Measurements from ENCODE around the gene PKIG. TPM values are rescaled to one million over a fixed set of nuclear protein-coding genes. Genes with fewer than 3 reads are reported as not detected.

The PKIG gene
- total and polyA plus RNA-seq, 9 of the 15 experiments (the other 6 are each of a cell fraction or from before 2014, with no cell fraction given): 0.13 to 7.0 (median 4.7) TPM

DNA sequence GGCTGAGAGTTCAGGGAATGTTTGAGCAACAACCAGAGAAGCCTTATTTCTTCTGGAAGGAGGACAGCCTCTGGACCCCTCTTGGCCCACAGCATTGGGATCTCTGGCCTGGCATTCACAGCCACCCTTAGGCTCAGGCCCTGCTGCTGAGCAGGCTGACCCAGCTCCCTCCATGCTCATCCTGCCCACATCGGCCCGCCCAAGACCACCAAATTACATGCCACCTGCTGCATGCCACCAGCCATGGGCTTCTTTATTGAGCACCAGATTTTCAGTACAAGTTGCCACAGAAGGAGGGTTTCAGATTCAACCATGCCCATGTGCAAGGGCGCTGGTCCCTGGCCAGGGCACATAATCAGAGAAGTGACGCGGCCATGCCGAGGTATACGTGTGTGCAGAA lies 36.9 kb downstream of the PKIG start:
- no peaks in the 10 kb centered on the region for H4K20me1 ChIP-seq (replicated peaks; ENCODE audit: control insufficient read depth, insufficient read depth, low read length)
- H3K4me3 ChIP-seq: no peak overlapping the region
- no peak overlapping the region; a peak in 1 of 4 replicates for H3K9ac ChIP-seq (ENCODE audit: insufficient read depth in 1 of 2, low read depth in 2 of 2, low read length in 2 of 2)
- no peaks in the 10 kb centered on the region for H3K9me1 ChIP-seq (ENCODE audit: control insufficient read depth, insufficient read depth, low read length)
- WGBS (ENCODE audit: insufficient coverage, low coverage, missing lambda C conversion rate): 76% methylated on average over 7 of the region's 7 CpGs
- H3K9me3 ChIP-seq (replicated peaks; ENCODE audit: control insufficient read depth, insufficient read depth, low read depth, low read length): no peaks in the 10 kb centered on the region
- no peak for TF ChIP-seq STAT5A (IDR thresholded peaks at IDR 0.05; ENCODE audit: borderline replicate concordance, low read length)
- TF ChIP-seq ZNF217 (CRISPR knock-in tag; IDR thresholded peaks at IDR 0.05): no peak
- TF ChIP-seq ARID2 (IDR thresholded peaks at IDR 0.05): no peak
- TF ChIP-seq POLR3A (IDR thresholded peaks at IDR 0.05; ENCODE audit: borderline replicate concordance, extremely low read depth, insufficient read depth, insufficient read length): no peak
- no peak for TF ChIP-seq ZNF175 (CRISPR knock-in tag; IDR thresholded peaks at IDR 0.05; ENCODE audit: low read depth)
- no peak for TF ChIP-seq ZNF354B (CRISPR knock-in tag; IDR thresholded peaks at IDR 0.05)
- TF ChIP-seq TARDBP (IDR thresholded peaks at IDR 0.05): no peak
- TF ChIP-seq THAP7 (CRISPR knock-in tag; IDR thresholded peaks at IDR 0.05): no peak
- TF ChIP-seq CHAMP1 (IDR thresholded peaks at IDR 0.05): no peak
- no peak for TF ChIP-seq TAF15 (IDR thresholded peaks at IDR 0.05; ENCODE audit: low read depth, low read length)
- TF ChIP-seq THAP12 (CRISPR knock-in tag; IDR thresholded peaks at IDR 0.05): no peak
- TF ChIP-seq ZNF778 (CRISPR knock-in tag; IDR thresholded peaks at IDR 0.05): no peak
- TF ChIP-seq, protein P1, sequence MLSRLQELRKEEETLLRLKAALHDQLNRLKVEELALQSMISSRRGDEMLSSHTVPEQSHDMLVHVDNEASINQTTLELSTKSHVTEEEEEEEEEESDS (CRISPR knock-in tag; IDR thresholded peaks at IDR 0.05): no peak
- TF ChIP-seq MAFG (tag; conservative IDR thresholded peaks at IDR 0.05): no peak
- TF ChIP-seq MTF1 (CRISPR knock-in tag; IDR thresholded peaks at IDR 0.05; ENCODE audit: borderline replicate concordance): no peak
- no peak for TF ChIP-seq ZNF143 (CRISPR knock-in tag; IDR thresholded peaks at IDR 0.05)
- TF ChIP-seq SNIP1 (IDR thresholded peaks at IDR 0.05; ENCODE audit: low read depth): no peak
- no peak for TF ChIP-seq TEAD4 (IDR thresholded peaks at IDR 0.05; ENCODE audit: low read length)
- no peak for TF ChIP-seq TEAD4 (CRISPR knock-in tag; IDR thresholded peaks at IDR 0.05; ENCODE audit: borderline replicate concordance)
- TF ChIP-seq HLTF (IDR thresholded peaks at IDR 0.05): no peak
- TF ChIP-seq ZSCAN29 (IDR thresholded peaks at IDR 0.05): no peak
- H3K27ac ChIP-seq (ENCODE audit: extremely low read depth, low read depth, low read length): no peak overlapping the region
- in situ Hi-C loops (cut with MboI) (no loop called here), intact Hi-C loops (cut with micrococcal nuclease) (no loop called here)
- ATAC-seq: no peak
- DNase-seq (ENCODE audit: extremely low read depth in 1 of 4, low spot score in 3 of 4): no peak
- no peak overlapping the region for H2AFZ ChIP-seq (ENCODE audit: low read depth, low read length)
- peaks cover 10 to 18% of the 10 kb centered on the region in 2 experiments; a peak in 4 of 5 replicates for H3K4me1 ChIP-seq (replicated peaks in 1 of 2; ENCODE audit: control insufficient read depth in 2 of 2, insufficient read depth in 2 of 2, low read length in 2 of 2)
- H3K4me2 ChIP-seq (ENCODE audit: insufficient read depth, low read length): no peak overlapping the region
- ChIA-PET POLR2A (no interaction called here), CTCF (ENCODE audit: low intra/inter-chr PET ratio) (no interaction called here)
- no peak for FAIRE-seq
- no TSS peak for BruUV-seq (replicated peaks)
- no peaks in the 10 kb centered on the region for H3K27me3 ChIP-seq (ENCODE audit: control insufficient read depth in 2 of 2, insufficient read depth in 2 of 2, low read length in 2 of 2)
- no peaks in the 10 kb centered on the region for H3K79me2 ChIP-seq (ENCODE audit: control insufficient read depth, insufficient read depth, low read length)
- H3K36me3 ChIP-seq (ENCODE audit: control insufficient read depth, insufficient read depth, low read length): no peaks in the 10 kb centered on the region

All from K562 (cell line).